Measurements from ENCODE around the gene IL1A.

GRCh38 chr2:112772322-112772721 is 12.0 kb downstream of the IL1A start:
- TF ChIP-seq EP300 (IDR thresholded peaks at IDR 0.05; ENCODE audit: borderline replicate concordance in 1 of 2, low read depth in 1 of 2, low read length in 1 of 2) (no peak), EZH2phosphoT487 (IDR thresholded peaks at IDR 0.05; ENCODE audit: borderline replicate concordance, low read depth) (no peak), MXI1 (IDR thresholded peaks at IDR 0.05; ENCODE audit: low read depth, low read length) (no peak), CHD2 (IDR thresholded peaks at IDR 0.05; ENCODE audit: low read length, partially characterized antibody) (no peak), TCF12 (IDR thresholded peaks at IDR 0.05) (no peak), POLR2AphosphoS5 (IDR thresholded peaks at IDR 0.05; ENCODE audit: low read depth, low read length) (no peak), YY1 (IDR thresholded peaks at IDR 0.05; ENCODE audit: low read depth) (no peak)
- TF ChIP-seq, protein P1, sequence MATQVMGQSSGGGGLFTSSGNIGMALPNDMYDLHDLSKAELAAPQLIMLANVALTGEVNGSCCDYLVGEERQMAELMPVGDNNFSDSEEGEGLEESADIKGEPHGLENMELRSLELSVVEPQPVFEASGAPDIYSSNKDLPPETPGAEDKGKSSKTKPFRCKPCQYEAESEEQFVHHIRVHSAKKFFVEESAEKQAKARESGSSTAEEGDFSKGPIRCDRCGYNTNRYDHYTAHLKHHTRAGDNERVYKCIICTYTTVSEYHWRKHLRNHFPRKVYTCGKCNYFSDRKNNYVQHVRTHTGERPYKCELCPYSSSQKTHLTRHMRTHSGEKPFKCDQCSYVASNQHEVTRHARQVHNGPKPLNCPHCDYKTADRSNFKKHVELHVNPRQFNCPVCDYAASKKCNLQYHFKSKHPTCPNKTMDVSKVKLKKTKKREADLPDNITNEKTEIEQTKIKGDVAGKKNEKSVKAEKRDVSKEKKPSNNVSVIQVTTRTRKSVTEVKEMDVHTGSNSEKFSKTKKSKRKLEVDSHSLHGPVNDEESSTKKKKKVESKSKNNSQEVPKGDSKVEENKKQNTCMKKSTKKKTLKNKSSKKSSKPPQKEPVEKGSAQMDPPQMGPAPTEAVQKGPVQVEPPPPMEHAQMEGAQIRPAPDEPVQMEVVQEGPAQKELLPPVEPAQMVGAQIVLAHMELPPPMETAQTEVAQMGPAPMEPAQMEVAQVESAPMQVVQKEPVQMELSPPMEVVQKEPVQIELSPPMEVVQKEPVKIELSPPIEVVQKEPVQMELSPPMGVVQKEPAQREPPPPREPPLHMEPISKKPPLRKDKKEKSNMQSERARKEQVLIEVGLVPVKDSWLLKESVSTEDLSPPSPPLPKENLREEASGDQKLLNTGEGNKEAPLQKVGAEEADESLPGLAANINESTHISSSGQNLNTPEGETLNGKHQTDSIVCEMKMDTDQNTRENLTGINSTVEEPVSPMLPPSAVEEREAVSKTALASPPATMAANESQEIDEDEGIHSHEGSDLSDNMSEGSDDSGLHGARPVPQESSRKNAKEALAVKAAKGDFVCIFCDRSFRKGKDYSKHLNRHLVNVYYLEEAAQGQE (IDR thresholded peaks at IDR 0.05; ENCODE audit: low read depth, low read length): no peak
- TF ChIP-seq, protein P2, sequence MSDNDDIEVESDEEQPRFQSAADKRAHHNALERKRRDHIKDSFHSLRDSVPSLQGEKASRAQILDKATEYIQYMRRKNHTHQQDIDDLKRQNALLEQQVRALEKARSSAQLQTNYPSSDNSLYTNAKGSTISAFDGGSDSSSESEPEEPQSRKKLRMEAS (IDR thresholded peaks at IDR 0.05; ENCODE audit: low read depth): no peak
